GM04503 (cell line): Measurements from ENCODE around the gene EPHB6.
A peak's percentile ranks its signal among the peaks of the same experiment; 100 is the strongest.

Source experiments
- DNase-seq: peaks from one replicate; pipeline ENCODE4 v3.0.0-alpha.2; 2012; ENCODE audit warnings: low read depth

EPHB6 gene

GRCh38 chr7:142854372-142855113, at the start of gene EPHB6:
EPHB6 (plus strand) TSS chr7:142855076; CDS start chr7:142863228, 8,152 bp downstream.
- no peak for DNase-seq

GRCh38 chr7:142805350-142806021, 49.4 kb upstream of the EPHB6 start:
- DNase-seq, result no peak

GRCh38 chr7:142806022-142806356, 48.9 kb upstream of the EPHB6 start:
- no peak for DNase-seq

- DNase-seq, result no peak
Measured at GRCh38 chr7:142806957-142807356, 47.9 kb upstream of the EPHB6 start.

- DNase-seq, result no peak
Measured at GRCh38 chr7:142807855-142808460, 46.9 kb upstream of the EPHB6 start.

- no peak for DNase-seq
Measured at GRCh38 chr7:142808461-142808801, 46.4 kb upstream of the EPHB6 start.

GRCh38 chr7:142808802-142809583, 45.9 kb upstream of the EPHB6 start:
- no peak for DNase-seq

- DNase-seq, result no peak
Measured at GRCh38 chr7:142809671-142810070, 45.2 kb upstream of the EPHB6 start.

- DNase-seq, result peak; percentile 5
Measured at GRCh38 chr7:142811154-142811737, 43.6 kb upstream of the EPHB6 start.

GRCh38 chr7:142812437-142813215, 42.2 kb upstream of the EPHB6 start:
- no peak for DNase-seq

- peak; percentile 19 for DNase-seq
Measured at GRCh38 chr7:142813226-142813625, 41.6 kb upstream of the EPHB6 start.

- DNase-seq, result no peak
Measured at GRCh38 chr7:142813699-142814098, 41.2 kb upstream of the EPHB6 start.

GRCh38 chr7:142814451-142814850, 40.4 kb upstream of the EPHB6 start:
- DNase-seq, result no peak

- no peak for DNase-seq
Measured at GRCh38 chr7:142815134-142815533, 39.7 kb upstream of the EPHB6 start.

GRCh38 chr7:142817506-142817905, 37.4 kb upstream of the EPHB6 start:
- DNase-seq, result no peak

- no peak for DNase-seq
Measured at GRCh38 chr7:142819530-142819929, 35.3 kb upstream of the EPHB6 start.

GRCh38 chr7:142822714-142823113, 32.2 kb upstream of the EPHB6 start:
- DNase-seq, result no peak

- DNase-seq, result no peak
Measured at GRCh38 chr7:142827951-142828500, 26.9 kb upstream of the EPHB6 start.

- no peak for DNase-seq
Measured at GRCh38 chr7:142832417-142832816, 22.5 kb upstream of the EPHB6 start.

- no peak for DNase-seq
Measured at GRCh38 chr7:142833174-142834048, 21.5 kb upstream of the EPHB6 start.
